HL-60 (cell line): ENCODE measurements around the gene CDH15.

Source experiments
- DNase-seq, 2 experiments: peaks; one replicate each; pipeline ENCODE4 v3.0.0-alpha.2; 2010 to 2020; ENCODE audit warnings: low read depth in 1 of 2, low spot score in 1 of 2
- H3K27ac ChIP-seq: fragments of 250-450 bp; sonication (Bioruptor Pico); replicated peaks from 2 replicates; pipeline ENCODE4 v1.5.1; 2020; ENCODE audit warnings: mild to moderate bottlenecking, moderate library complexity
- H3K27me3 ChIP-seq: fragments of 250-450 bp; sonication (Bioruptor Pico); 2 replicates; pipeline ENCODE4 v1.5.1; 2021; ENCODE audit warnings: mild to moderate bottlenecking, moderate library complexity; ENCODE audit not compliant: insufficient read depth, poor library complexity, severe bottlenecking
- H3K4me3 ChIP-seq: replicated peaks from 2 replicates; pipeline ENCODE4 v1.5.1; 2011; ENCODE audit warnings: mild to moderate bottlenecking, control low read depth, low read length; ENCODE audit not compliant: insufficient read depth
- GABPA ChIP-seq: IDR thresholded peaks from 2 replicates; pipeline ENCODE4 v1.6.1; 2012; ENCODE audit warnings: low read depth
- POLR2AphosphoS5 ChIP-seq: IDR thresholded peaks from 2 replicates; pipeline ENCODE4 v1.6.1; 2012; ENCODE audit warnings: low read depth
- SPI1 ChIP-seq: IDR thresholded peaks from 2 replicates; pipeline ENCODE4 v1.6.1; 2012; ENCODE audit warnings: low read depth, mild to moderate bottlenecking, borderline replicate concordance
- TF ChIP-seq, protein P1 (sequence below): IDR thresholded peaks from one replicate; pipeline ENCODE4 v1.5.1; 2011; ENCODE audit warnings: low read length, control low read depth, inconsistent platforms; ENCODE audit not compliant: insufficient read depth
- TF ChIP-seq, protein P2 (sequence below): IDR thresholded peaks from 2 replicates; pipeline ENCODE4 v1.6.1; 2012; ENCODE audit warnings: low read depth; ENCODE audit not compliant: insufficient replicate concordance

The CDH15 gene

DNA sequence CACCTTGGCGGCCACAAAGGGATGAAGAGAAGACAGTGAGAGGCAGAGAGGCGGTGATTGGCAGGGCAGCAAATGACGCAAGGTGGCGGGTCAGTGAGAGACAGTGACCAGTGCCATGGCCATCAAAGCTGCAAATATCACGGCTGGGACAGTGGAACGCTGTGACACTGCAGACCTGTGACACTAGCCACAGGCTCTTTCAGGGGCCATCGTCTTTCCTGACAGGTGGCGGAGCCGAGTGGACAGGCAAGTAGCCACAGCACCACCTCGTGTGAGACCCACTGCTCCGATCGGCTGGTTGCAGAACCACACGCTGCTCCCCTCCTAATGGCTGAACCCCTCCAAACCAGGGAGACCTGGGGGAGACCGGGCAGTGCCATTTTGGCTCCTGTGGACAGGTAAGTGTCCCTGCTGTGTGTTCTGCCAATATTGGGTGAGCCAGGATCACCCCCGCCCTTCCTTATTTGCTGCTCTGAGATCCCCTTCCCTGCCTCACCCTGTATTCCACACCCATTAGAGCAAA is 38.0 kb downstream of the CDH15 start:
- Histone ChIP-seq H3K27ac (no peak overlapping the region), H3K27me3 (no peaks in the 10 kb centered on the region), H3K4me3 (no peak overlapping the region)
- no peak for TF ChIP-seq SPI1
- TF ChIP-seq, protein P1, sequence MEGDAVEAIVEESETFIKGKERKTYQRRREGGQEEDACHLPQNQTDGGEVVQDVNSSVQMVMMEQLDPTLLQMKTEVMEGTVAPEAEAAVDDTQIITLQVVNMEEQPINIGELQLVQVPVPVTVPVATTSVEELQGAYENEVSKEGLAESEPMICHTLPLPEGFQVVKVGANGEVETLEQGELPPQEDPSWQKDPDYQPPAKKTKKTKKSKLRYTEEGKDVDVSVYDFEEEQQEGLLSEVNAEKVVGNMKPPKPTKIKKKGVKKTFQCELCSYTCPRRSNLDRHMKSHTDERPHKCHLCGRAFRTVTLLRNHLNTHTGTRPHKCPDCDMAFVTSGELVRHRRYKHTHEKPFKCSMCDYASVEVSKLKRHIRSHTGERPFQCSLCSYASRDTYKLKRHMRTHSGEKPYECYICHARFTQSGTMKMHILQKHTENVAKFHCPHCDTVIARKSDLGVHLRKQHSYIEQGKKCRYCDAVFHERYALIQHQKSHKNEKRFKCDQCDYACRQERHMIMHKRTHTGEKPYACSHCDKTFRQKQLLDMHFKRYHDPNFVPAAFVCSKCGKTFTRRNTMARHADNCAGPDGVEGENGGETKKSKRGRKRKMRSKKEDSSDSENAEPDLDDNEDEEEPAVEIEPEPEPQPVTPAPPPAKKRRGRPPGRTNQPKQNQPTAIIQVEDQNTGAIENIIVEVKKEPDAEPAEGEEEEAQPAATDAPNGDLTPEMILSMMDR = no peak
- no peak for TF ChIP-seq GABPA
- no peak for TF ChIP-seq POLR2AphosphoS5
- TF ChIP-seq, protein P2, sequence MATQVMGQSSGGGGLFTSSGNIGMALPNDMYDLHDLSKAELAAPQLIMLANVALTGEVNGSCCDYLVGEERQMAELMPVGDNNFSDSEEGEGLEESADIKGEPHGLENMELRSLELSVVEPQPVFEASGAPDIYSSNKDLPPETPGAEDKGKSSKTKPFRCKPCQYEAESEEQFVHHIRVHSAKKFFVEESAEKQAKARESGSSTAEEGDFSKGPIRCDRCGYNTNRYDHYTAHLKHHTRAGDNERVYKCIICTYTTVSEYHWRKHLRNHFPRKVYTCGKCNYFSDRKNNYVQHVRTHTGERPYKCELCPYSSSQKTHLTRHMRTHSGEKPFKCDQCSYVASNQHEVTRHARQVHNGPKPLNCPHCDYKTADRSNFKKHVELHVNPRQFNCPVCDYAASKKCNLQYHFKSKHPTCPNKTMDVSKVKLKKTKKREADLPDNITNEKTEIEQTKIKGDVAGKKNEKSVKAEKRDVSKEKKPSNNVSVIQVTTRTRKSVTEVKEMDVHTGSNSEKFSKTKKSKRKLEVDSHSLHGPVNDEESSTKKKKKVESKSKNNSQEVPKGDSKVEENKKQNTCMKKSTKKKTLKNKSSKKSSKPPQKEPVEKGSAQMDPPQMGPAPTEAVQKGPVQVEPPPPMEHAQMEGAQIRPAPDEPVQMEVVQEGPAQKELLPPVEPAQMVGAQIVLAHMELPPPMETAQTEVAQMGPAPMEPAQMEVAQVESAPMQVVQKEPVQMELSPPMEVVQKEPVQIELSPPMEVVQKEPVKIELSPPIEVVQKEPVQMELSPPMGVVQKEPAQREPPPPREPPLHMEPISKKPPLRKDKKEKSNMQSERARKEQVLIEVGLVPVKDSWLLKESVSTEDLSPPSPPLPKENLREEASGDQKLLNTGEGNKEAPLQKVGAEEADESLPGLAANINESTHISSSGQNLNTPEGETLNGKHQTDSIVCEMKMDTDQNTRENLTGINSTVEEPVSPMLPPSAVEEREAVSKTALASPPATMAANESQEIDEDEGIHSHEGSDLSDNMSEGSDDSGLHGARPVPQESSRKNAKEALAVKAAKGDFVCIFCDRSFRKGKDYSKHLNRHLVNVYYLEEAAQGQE = no peak
- no peak for DNase-seq

DNA sequence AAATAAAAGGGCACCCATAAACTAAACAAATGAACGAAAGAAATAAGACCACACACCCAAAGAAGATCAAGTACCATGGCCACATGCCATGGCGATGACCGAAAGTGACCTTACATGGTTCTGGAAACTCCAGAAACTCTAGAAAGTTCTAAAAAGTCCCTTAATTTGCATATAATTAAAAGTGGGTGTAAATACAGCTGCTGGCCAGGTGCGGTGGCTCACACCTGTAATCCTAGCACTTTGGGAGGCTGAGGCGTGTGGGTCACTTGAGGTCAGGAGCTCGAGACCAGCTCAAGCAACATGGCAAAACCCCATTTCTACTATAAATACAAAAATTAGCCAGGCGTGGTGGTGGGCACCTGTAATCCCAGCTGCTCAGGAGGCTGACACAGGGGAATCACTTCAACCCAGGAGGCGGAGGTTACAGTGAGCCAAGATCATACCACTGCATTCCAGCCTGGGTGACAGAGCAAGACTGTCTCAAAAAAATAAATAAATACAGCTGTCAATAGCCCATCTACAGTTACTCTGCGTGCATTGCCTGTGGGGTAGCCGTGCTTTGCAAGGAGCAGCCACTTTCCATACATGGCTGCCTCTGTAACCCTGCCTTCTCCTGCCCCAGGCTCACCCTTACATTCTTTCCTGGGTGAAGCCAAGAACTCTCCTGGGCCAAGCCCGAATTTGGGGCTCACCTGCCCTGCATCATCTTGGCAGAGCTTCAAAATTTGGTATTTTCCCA is 38.8 kb downstream of the CDH15 start:
- DNase-seq = no peak
- no peak for TF ChIP-seq GABPA
- TF ChIP-seq POLR2AphosphoS5 = no peak
- TF ChIP-seq, protein P2 = no peak
- no peak for TF ChIP-seq SPI1
- TF ChIP-seq, protein P1 = no peak
- Histone ChIP-seq H3K27me3 (no peaks in the 10 kb centered on the region), H3K4me3 (no peak overlapping the region), H3K27ac (no peak overlapping the region)

DNA sequence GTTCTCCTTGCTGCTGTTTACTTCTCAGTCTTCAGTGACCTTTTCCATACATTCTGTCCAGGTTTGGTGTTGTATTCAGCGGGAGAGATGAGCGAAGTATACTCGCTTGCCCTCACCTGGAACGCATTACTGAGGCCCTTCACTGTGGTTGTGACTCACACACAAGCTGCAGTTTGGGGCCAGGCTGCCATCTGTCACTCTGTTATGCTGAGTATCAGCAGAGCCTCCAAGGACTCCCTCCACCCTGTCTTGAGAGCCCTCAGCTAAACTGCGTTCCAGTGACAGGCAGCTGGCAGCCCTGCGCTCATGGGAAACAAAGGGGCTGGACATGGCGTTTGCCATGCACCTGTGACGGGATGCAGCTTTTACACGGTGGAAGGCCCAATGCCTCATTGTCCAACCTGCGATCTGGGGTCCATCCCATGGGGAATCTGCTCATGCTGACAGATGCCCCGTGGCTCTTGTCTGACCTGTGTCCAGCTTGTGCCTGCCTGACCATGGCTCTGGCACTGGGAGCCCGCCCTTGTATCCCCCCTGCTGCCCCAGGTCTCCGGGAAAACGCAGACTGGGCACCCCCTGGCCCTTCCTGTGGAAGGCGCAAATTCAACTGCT is 39.5 kb downstream of the CDH15 start:
- no peak overlapping the region for H3K27ac ChIP-seq
- TF ChIP-seq SPI1 (no peak), GABPA (no peak), POLR2AphosphoS5 (no peak)
- TF ChIP-seq, protein P1 = no peak
- TF ChIP-seq, protein P2 = no peak
- no peak for DNase-seq
- no peak overlapping the region for H3K4me3 ChIP-seq
- no peaks in the 10 kb centered on the region for H3K27me3 ChIP-seq
